Muscle of back (tissue), 13 donors: Measurements from ENCODE around the gene GDI1. TPM values are rescaled to one million over a fixed set of nuclear protein-coding genes. Genes with fewer than 3 reads are reported as not detected.
A peak's percentile ranks its signal among the peaks of the same experiment; 100 is the strongest.
"Not testable (repeated sequence)": the region's sequence is repeated elsewhere in the genome, so short reads cannot be mapped to it uniquely, and the experiment has no call there.

Experiments used
- DNase-seq, 3 donors: peaks; one replicate each; pipeline versions ENCODE4 v3.0.0 to v3.0.0-alpha.2; 2013
- long read RNA-seq, 9 donors: transcript quantifications; one replicate each; lab custom pipeline, GENCODE V29; 2026
- polyA plus RNA-seq, 10 donors: library from polyadenylated mRNA; unstranded; fragments of 120-200 nt; gene quantifications; one replicate each; pipeline ENCODE4 v1.2.1, GENCODE V29; 2013; ENCODE audit not compliant: insufficient read length in 10 of 10

The GDI1 gene
- polyA plus RNA-seq = 100 to 1,000 TPM in 1 of 10 donors, 10 to 100 TPM in 9; 71.8 to 116 (median 84.7) TPM
- long read RNA-seq, donor 1, transcript GDI1-204 (11 exons, 2,474 nt) = major isoform, 6 of 21 reads
- long read RNA-seq, donor 1, partial matches to known transcripts = 8 of 21 reads
- long read RNA-seq, donor 1, other reads (novel, unspliced or antisense) = 0 of 21 reads
- long read RNA-seq, donor 2, transcript GDI1-211 (5 exons, 1,014 nt) = major isoform, 5 of 25 reads
- long read RNA-seq, donor 2, partial matches to known transcripts = 9 of 25 reads
- long read RNA-seq, donor 2, other reads (novel, unspliced or antisense) = 0 of 25 reads
- long read RNA-seq, donor 3, partial matches to known transcripts = 0 of 1 reads
- long read RNA-seq, donor 3, other reads (novel, unspliced or antisense) = 0 of 1 reads
- long read RNA-seq, donor 4, transcript GDI1-204 (11 exons, 2,474 nt) = major isoform, 12 of 81 reads
- long read RNA-seq, donor 4, transcript GDI1-211 (5 exons, 1,014 nt) = minor isoform, 9 of 81 reads
- long read RNA-seq, donor 4, partial matches to known transcripts = 52 of 81 reads
- long read RNA-seq, donor 4, other reads (novel, unspliced or antisense) = 0 of 81 reads
- long read RNA-seq, donor 5, transcript GDI1-211 (5 exons, 1,014 nt) = minor isoform, 8 of 53 reads
- long read RNA-seq, donor 5, transcript GDI1-207 (4 exons, 2,417 nt) = minor isoform, 7 of 53 reads
- long read RNA-seq, donor 5, transcript GDI1-204 (11 exons, 2,474 nt) = minor isoform, 7 of 53 reads
- long read RNA-seq, donor 5, transcript GDI1-206 (3 exons, 754 nt) = major isoform, 9 of 53 reads
- long read RNA-seq, donor 5, partial matches to known transcripts = 17 of 53 reads
- long read RNA-seq, donor 5, other reads (novel, unspliced or antisense) = 0 of 53 reads
- long read RNA-seq, donor 6, transcript GDI1-204 (11 exons, 2,474 nt) = major isoform, 9 of 39 reads
- long read RNA-seq, donor 6, transcript GDI1-211 (5 exons, 1,014 nt) = minor isoform, 6 of 39 reads
- long read RNA-seq, donor 6, partial matches to known transcripts = 17 of 39 reads
- long read RNA-seq, donor 6, other reads (novel, unspliced or antisense) = 0 of 39 reads
- long read RNA-seq, donor 7, transcript GDI1-206 (3 exons, 754 nt) = minor isoform, 5 of 137 reads
- long read RNA-seq, donor 7, transcript GDI1-211 (5 exons, 1,014 nt) = minor isoform, 10 of 137 reads
- long read RNA-seq, donor 7, transcript GDI1-204 (11 exons, 2,474 nt) = major isoform, 12 of 137 reads
- long read RNA-seq, donor 7, partial matches to known transcripts = 101 of 137 reads
- long read RNA-seq, donor 7, other reads (novel, unspliced or antisense) = 5 of 137 reads
- long read RNA-seq, donor 8, transcript GDI1-204 (11 exons, 2,474 nt) = major isoform, 11 of 40 reads
- long read RNA-seq, donor 8, transcript GDI1-211 (5 exons, 1,014 nt) = minor isoform, 5 of 40 reads
- long read RNA-seq, donor 8, partial matches to known transcripts = 17 of 40 reads
- long read RNA-seq, donor 8, other reads (novel, unspliced or antisense) = 0 of 40 reads
- long read RNA-seq, donor 9, partial matches to known transcripts = 6 of 9 reads
- long read RNA-seq, donor 9, other reads (novel, unspliced or antisense) = 0 of 9 reads

- DNase-seq = peak; percentile 41 to 84 (median 49)
These were observed at the start of gene GDI1 for GRCh38 chrX:154436983-154437752. GDI1 (plus strand) TSS chrX:154437154; CDS start chrX:154437255, 101 bp downstream.

GRCh38 chrX:154388094-154388493, 48.9 kb upstream of the GDI1 start:
- DNase-seq = not testable (repeated sequence)

GRCh38 chrX:154388649-154389048, 48.3 kb upstream of the GDI1 start:
- DNase-seq = not testable (repeated sequence)

GRCh38 chrX:154389812-154390747, 46.9 kb upstream of the GDI1 start:
- not testable (repeated sequence) for DNase-seq

GRCh38 chrX:154396363-154396762, 40.6 kb upstream of the GDI1 start:
- not testable (repeated sequence) for DNase-seq

- DNase-seq = peak; percentile 57 to 88 (median 73)
These were observed 39.7 kb upstream of the GDI1 start for GRCh38 chrX:154396973-154397887.

GRCh38 chrX:154397888-154398667, 38.9 kb upstream of the GDI1 start, which contains the start of gene RPL10:
RPL10 (plus strand) TSS chrX:154398377; CDS start chrX:154398520, 143 bp downstream.
- peak; percentile 95 to 97 (median 96) for DNase-seq

GRCh38 chrX:154398668-154399526, 38.1 kb upstream of the GDI1 start:
- DNase-seq = peak; percentile 80 to 91 (median 82)

- no peak for DNase-seq
These were observed 37.2 kb upstream of the GDI1 start for GRCh38 chrX:154399527-154400368.

- DNase-seq = not testable (repeated sequence)
These were observed 36.6 kb upstream of the GDI1 start for GRCh38 chrX:154400369-154400817.

GRCh38 chrX:154401045-154401799, 35.7 kb upstream of the GDI1 start:
- DNase-seq = no peak

GRCh38 chrX:154401918-154402621, 34.9 kb upstream of the GDI1 start:
- no peak for DNase-seq

GRCh38 chrX:154402622-154403127, 34.3 kb upstream of the GDI1 start:
- DNase-seq = no peak
